Measurements from ENCODE around the gene SLC25A25. TPM values are rescaled to one million over a fixed set of nuclear protein-coding genes. Genes with fewer than 3 reads are reported as not detected.

Gene SLC25A25
- total and polyA plus RNA-seq, 2 of the 8 experiments (the other 6 are each of a cell fraction or from before 2014, with no cell fraction given) = 6.5 to 18.5 TPM

- no peaks in the 10 kb centered on the region for H3K27me3 ChIP-seq (replicated peaks in 1 of 4; ENCODE audit: control insufficient read depth in 3 of 4, extremely low read depth in 1 of 4, insufficient read depth in 3 of 4, low read length in 3 of 4)
- H3K79me2 ChIP-seq (ENCODE audit: control insufficient read depth in 1 of 2, insufficient read depth in 2 of 2, low read length in 2 of 2) = no peaks in the 10 kb centered on the region
- no peak overlapping the region for H3K56ac ChIP-seq (replicated peaks; ENCODE audit: insufficient read length, low read depth, low read length)
- no peak overlapping the region for H2BK12ac ChIP-seq (ENCODE audit: low read depth, low read length)
- no peaks in the 10 kb centered on the region for H3K9me3 ChIP-seq (ENCODE audit: insufficient read depth in 2 of 2, low read depth in 1 of 2, low read length in 1 of 2)
- no peak overlapping the region for H3K18ac ChIP-seq (ENCODE audit: extremely low read depth, low read length)
- no peak overlapping the region for H2BK20ac ChIP-seq (ENCODE audit: low read length)
- DNase-seq (ENCODE audit: low read depth in 1 of 2, low spot score in 2 of 2) (no peak), FAIRE-seq (no peak)
- no peak overlapping the region for H4K8ac ChIP-seq (ENCODE audit: extremely low read depth, insufficient read depth, low read length)
- H2AFZ ChIP-seq (ENCODE audit: low read length) = no peak overlapping the region
- no peak overlapping the region for H4K5ac ChIP-seq (ENCODE audit: insufficient read length, low read depth, low read length)
- peaks cover 0 to 4% (median under 1%) of the 10 kb centered on the region in 4 experiments; a peak in 3 of 7 replicates for H3K4me1 ChIP-seq (replicated peaks in 1 of 4; ENCODE audit: control insufficient read depth in 3 of 4, insufficient read depth in 4 of 4, low read length in 3 of 4)
- WGBS, 2 experiments (ENCODE audit: extremely low coverage in 1 of 2, insufficient coverage in 1 of 2, insufficient read length in 1 of 2, insufficient replicate concordance in 2 of 2, low coverage in 1 of 2, low lambda C conversion rate in 2 of 2, missing lambda C conversion rate in 1 of 2) = 94% methylated on average over 16 of the region's 16 CpGs; no CpG with 5 or more reads in 1 of the 2 experiments
- H3K4me3 ChIP-seq (ENCODE audit: extremely low read depth in 1 of 4, insufficient read depth in 2 of 4, low read depth in 3 of 4, low read length in 4 of 4) = no peak overlapping the region
- H3K9ac ChIP-seq (replicated peaks in 1 of 4; ENCODE audit: extremely low read depth in 1 of 4, low read depth in 3 of 4, low read length in 3 of 4) = no peak overlapping the region
- H4K91ac ChIP-seq (replicated peaks; ENCODE audit: insufficient read length, low read length) = no peak overlapping the region
- ChIA-PET POLR2A (ENCODE audit: partially characterized antibody) (interaction anchor here (0.6 to 5.9 kb wide), 6 partner anchors 10 to 547 kb away, joined by 3 to 119 read pairs (median 4); partner anchors contain the start of genes NAIF1 and PTGES2), CTCF (ENCODE audit: partially characterized antibody) (interaction anchor here (0.5 to 9.1 kb wide), 18 partner anchors 9 to 195 kb away, joined by 3 to 114 read pairs (median 9); partner anchors contain the start of genes NAIF1, PTGES2 and SLC25A25)
- no peaks in the 10 kb centered on the region for H3K23me2 ChIP-seq (ENCODE audit: low read depth, low read length)
- no peak overlapping the region for H2BK5ac ChIP-seq (ENCODE audit: low read depth, low read length)
- no peaks in the 10 kb centered on the region for H3K79me1 ChIP-seq (ENCODE audit: low read depth, low read length)
- no peak overlapping the region for H3K23ac ChIP-seq (ENCODE audit: insufficient read length)
- TF ChIP-seq KDM5A (IDR thresholded peaks at IDR 0.05; ENCODE audit: low read length) = no peak
- TF ChIP-seq JUND (IDR thresholded peaks at IDR 0.05; ENCODE audit: low read length) = no peak
- TF ChIP-seq CBX5 (IDR thresholded peaks at IDR 0.05; ENCODE audit: low read depth, low read length) = no peak
- no peak for TF ChIP-seq SP2 (IDR thresholded peaks at IDR 0.05; ENCODE audit: low read length)
- no peak for TF ChIP-seq BCL11A (IDR thresholded peaks at IDR 0.05; ENCODE audit: low read depth in 2 of 2, low read length in 2 of 2)
- TF ChIP-seq GABPA (IDR thresholded peaks at IDR 0.05; ENCODE audit: borderline replicate concordance, insufficient read depth, low read length) = no peak
- TF ChIP-seq ASH2L (IDR thresholded peaks at IDR 0.05; ENCODE audit: low read length) = no peak
- TF ChIP-seq SIX5 (IDR thresholded peaks at IDR 0.05; ENCODE audit: low read depth, low read length) = no peak
- TF ChIP-seq CTCF (IDR thresholded peaks at IDR 0.05; ENCODE audit: control extremely low read depth in 1 of 3, insufficient read depth in 1 of 3, low read depth in 1 of 3, low read length in 3 of 3) = no peak
- no peak overlapping the region for H2BK15ac ChIP-seq (ENCODE audit: low read length)
- H4K20me1 ChIP-seq (replicated peaks in 1 of 2; ENCODE audit: control insufficient read depth in 1 of 2, insufficient read depth in 2 of 2, low read length in 2 of 2) = peaks cover 3 to 13% of the 10 kb centered on the region in 2 experiments
- H3K4ac ChIP-seq (replicated peaks; ENCODE audit: insufficient read length, low read depth, low read length) = no peak overlapping the region
- H2BK120ac ChIP-seq (replicated peaks; ENCODE audit: low read depth, low read length) = no peak overlapping the region
- no peak overlapping the region for H3K27ac ChIP-seq (ENCODE audit: low read depth, low read length)
- no peak overlapping the region for H3K14ac ChIP-seq (ENCODE audit: insufficient read length)
- H2AK5ac ChIP-seq (ENCODE audit: low read depth, low read length) = no peak overlapping the region
- peaks cover 0 to 7% (median 1%) of the 10 kb centered on the region in 4 experiments; a peak in 4 of 8 replicates for H3K36me3 ChIP-seq (ENCODE audit: control insufficient read depth in 2 of 4, insufficient read depth in 4 of 4, low read length in 3 of 4)
- H3K4me2 ChIP-seq (ENCODE audit: insufficient read depth in 1 of 2, low read depth in 2 of 2, low read length in 2 of 2) = no peak overlapping the region
Observed at GRCh38 chr9:128116104-128117083, 48.4 kb downstream of the SLC25A25 start.
